GM12801 (cell line): ENCODE data around the gene RELA.

Experiments
- TF ChIP-seq, protein P1 (sequence below): IDR thresholded peaks from one replicate; pipeline ENCODE4 v1.5.1; 2011; ENCODE audit warnings: control low read depth; ENCODE audit not compliant: insufficient read length; ENCODE audit errors: extremely low read depth

RELA gene

DNA sequence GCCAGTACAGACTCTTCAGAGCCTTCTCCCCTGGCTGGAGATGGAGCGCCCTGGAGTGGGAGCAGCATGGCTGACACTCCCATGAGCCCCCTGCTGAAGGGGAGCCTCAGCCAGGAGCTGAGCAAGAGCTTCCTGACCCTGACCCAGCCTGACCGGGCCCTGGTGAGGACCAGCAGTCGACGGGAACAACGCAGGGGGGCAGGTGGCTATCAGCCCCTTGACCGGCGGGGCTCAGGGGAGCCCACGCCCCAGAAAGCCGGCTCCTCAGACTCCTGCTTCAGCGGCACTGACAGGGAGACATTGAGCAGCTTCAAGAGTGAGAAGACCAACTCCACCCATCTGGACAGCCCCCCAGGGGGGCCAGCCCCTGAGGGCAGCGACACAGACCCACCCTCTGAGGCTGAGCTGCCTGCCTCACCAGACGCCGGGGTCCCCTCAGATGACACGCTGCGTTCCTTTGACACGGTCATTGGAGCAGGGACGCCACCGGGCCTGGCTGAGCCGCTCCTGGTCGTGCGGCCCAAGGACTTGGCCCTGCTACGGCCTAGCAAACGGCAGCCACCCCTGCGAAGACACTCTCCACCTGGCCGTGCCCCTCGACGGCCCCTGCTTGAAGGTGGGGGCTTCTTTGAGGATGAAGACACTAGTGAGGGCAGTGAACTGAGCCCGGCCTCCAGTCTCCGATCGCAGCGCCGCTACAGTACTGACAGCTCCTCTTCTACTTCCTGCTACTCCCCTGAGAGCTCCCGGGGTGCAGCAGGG is 44.5 kb downstream of the RELA start:
- TF ChIP-seq, protein P1, sequence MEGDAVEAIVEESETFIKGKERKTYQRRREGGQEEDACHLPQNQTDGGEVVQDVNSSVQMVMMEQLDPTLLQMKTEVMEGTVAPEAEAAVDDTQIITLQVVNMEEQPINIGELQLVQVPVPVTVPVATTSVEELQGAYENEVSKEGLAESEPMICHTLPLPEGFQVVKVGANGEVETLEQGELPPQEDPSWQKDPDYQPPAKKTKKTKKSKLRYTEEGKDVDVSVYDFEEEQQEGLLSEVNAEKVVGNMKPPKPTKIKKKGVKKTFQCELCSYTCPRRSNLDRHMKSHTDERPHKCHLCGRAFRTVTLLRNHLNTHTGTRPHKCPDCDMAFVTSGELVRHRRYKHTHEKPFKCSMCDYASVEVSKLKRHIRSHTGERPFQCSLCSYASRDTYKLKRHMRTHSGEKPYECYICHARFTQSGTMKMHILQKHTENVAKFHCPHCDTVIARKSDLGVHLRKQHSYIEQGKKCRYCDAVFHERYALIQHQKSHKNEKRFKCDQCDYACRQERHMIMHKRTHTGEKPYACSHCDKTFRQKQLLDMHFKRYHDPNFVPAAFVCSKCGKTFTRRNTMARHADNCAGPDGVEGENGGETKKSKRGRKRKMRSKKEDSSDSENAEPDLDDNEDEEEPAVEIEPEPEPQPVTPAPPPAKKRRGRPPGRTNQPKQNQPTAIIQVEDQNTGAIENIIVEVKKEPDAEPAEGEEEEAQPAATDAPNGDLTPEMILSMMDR, result no peak

DNA sequence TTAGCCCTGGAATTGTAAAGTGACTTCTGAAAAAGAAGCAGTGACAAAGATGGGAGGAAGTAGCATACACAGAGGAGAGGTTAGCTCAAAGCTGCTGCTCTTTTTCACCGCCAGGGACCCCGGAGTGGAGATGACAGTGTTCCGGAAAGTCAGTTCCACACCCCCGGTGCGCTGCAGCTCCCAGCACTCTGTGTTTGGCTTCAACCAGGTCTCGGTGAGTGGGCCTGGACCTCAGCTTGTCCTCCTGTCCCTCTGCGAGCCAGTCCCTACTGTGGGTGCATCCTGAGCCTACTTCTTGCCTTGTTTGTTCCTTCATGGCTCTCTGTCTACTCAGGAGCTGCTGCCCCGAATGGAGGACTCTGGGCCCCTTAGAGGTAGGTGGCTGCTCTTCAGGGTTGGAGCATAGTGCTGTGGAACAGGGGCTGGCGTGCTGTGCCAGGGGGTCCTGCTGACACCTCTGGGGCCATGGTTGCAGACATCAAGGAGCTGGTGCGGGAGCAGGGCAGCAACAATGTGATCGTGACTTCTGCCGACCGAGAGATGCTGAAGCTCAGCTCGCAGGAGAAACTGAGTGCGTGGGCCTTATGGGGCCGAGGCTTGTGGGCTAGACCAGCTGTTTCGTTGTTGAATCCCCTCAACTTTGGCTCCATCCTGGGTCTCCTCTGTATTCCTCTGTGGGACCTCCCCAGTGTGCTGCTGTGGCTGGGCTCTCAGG is 45.4 kb downstream of the RELA start:
- TF ChIP-seq, protein P1, result no peak

GRCh38 chr11:65616575-65617001 is 46.1 kb downstream of the RELA start:
- TF ChIP-seq, protein P1, result no peak

DNA sequence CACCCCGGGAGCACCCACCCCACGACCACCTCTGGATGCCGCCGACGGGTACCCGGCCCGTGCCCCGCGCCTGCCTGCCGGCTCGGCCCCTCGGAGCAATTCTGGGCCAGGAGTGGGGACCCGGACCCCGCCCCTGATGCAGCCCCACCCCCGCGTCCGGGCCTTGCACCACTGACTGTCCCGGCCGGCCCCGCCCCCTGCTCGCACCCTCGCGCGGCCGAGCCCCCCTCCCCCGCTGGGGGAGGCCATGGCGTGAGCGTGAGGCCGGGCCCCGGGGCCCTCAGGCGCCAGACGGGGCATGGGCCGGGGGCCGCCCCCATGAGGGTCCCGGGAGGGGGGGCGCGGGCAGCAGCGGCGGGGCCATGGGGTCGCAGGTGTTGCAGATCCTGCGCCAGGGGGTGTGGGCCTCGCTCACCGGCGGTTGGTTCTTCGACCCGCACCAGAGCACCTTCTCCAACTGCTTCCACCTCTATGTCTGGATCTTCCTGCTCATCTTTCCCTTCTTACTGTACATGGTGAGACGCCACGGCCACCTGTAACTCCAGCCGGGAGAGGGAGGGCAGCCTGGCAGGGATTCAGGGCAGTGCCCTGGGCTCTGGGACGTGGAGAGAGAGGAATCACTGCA is 46.7 kb downstream of the RELA start:
- TF ChIP-seq, protein P1, result no peak

DNA sequence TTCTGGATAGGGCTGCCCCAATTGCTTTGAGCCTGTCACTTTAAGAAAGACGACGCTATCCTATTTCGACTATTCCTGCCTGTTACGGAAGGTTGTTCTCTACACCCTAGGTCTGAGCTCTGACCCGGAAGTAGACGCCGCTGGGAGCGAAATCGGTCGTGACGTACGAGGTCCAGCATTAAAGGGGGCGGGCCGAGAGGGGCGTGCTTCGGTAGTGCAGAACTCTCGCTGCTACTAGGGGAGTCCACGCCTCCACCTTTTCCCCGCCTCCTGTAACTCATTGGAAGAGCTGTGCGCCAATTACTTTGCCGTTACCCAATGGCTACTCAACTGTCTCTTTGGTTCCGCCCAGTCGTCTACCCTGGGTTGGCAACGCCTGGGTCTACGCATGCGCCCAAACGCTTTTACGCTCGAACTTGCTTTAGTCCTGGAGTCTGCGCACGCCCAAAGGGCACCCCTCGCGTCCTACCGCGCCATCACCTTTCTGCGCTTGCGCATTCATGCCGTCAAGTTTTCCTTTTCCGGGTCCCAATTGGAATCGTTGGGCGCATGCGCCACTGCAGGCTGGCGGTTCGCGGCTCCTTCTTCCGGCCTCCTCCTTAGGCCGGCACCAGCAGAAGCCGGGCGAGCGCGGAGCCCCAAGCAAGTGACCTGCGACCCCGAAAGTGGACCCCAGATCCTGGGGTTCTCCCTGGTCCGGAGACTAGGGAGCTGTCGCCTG is 47.3 kb downstream of the RELA start, which contains the start of gene PCNX3:
Gene PCNX3, plus strand, starts transcription at position 548 of the 721 bp plus-strand sequence. CDS start 536 bp downstream, outside the sequence.
- TF ChIP-seq, protein P1, result no peak

DNA sequence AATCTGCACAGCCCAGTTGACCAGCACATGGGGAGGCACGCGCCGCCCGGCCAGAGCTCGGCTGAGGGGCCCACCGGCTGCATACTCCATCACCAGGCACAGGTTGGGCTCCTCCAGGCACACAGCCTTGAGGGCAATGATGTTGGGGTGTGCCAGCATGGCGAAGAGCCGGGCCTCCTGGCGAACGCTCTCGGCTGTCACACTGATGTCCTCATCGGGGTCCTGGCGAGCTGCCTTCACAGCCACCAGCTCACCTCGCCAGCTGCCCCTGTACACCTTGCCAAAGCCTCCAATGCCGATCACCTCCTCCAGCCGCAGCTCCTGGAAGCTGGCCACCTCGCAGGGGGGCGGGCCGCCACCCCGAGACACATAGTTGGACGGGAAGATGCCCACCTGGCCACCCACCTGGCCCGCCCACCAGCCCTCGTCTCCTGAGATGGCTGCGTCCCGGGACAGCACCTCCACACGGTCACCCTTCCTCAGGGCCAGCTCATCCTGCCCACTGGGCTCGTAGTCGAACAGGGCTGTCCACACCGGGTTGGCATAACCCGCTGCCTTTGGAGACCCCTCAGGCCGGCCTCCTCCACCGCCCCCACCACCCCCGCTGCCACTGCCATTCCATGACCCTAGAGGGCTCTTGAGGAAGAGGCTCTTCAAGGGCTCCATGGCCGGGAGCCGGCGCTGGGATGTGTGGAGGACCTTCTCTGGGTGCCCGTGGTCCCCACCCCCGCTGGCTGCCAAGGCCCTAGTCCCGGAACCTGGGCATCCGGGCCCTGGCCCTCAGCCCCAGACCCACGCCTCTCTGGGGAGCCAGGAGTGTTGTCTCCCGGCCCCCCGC is 49.4 kb downstream of the RELA start:
- TF ChIP-seq, protein P1, result no peak
